HUES6 (cell line): Measurements from ENCODE around the gene MNAT1.

Experiments used
- H3K27ac ChIP-seq: 2 replicates; pipeline ENCODE4 v1.7.0; 2013; ENCODE audit warnings: low read depth, mild to moderate bottlenecking, low read length, inconsistent platforms
- H3K27me3 ChIP-seq: 2 replicates; pipeline ENCODE4 v1.6.1; 2013; ENCODE audit warnings: low read length; ENCODE audit not compliant: control insufficient read depth, insufficient read depth
- H3K36me3 ChIP-seq: 2 replicates; pipeline ENCODE4 v1.6.1; 2013; ENCODE audit warnings: low read length; ENCODE audit not compliant: control insufficient read depth, insufficient read depth
- H3K4me1 ChIP-seq: 2 replicates; pipeline ENCODE4 v1.6.1; 2013; ENCODE audit warnings: low read length; ENCODE audit not compliant: control insufficient read depth, insufficient read depth
- H3K4me3 ChIP-seq: 2 replicates; pipeline ENCODE4 v1.5.1; 2013; ENCODE audit warnings: low read depth, low read length
- H3K9ac ChIP-seq: one replicate; pipeline ENCODE4 v1.6.1; 2013; ENCODE audit warnings: mild to moderate bottlenecking, low read length
- H3K9me3 ChIP-seq: 2 replicates; pipeline ENCODE4 v1.6.1; 2013; ENCODE audit warnings: low read depth, low read length; ENCODE audit not compliant: control insufficient read depth, insufficient read depth

The MNAT1 gene

DNA sequence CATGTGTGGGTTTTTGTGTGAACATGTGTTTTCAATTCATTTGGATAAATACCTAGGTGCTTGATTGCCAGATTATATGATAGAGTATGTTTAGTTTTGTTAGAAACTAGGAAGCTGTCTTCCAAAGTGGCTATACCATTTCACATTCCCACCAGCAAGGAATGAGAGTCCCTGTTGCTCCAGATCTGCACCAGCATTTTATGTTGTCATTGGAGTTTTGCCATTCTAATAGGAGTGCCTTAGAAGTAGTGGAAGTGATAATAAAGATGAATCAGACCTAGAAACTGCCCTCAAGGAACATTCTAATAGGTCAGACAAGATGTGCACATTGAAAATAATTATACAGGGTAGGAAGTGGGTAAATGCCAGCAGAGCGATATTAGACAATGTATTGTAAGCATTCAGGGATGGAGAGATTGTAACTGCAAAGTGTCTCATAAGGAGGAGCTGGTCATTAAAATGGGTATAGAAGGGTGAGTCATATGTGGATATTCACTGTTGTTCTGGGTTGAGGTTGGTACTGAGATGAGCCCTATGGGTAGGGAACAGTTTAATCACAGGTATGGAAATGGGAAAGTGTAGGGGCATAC, 71.4 kb downstream of the MNAT1 start:
- Histone ChIP-seq H3K4me3 (no peak overlapping the region), H3K9ac (no peak overlapping the region), H3K27me3 (no peaks in the 10 kb centered on the region), H3K4me1 (no peaks in the 10 kb centered on the region), H3K36me3 (0 out of 2 replicates have a peak, but pooled peaks cover 4% of the 10 kb centered on the region), H3K9me3 (no peaks in the 10 kb centered on the region), H3K27ac (no peak overlapping the region)

DNA sequence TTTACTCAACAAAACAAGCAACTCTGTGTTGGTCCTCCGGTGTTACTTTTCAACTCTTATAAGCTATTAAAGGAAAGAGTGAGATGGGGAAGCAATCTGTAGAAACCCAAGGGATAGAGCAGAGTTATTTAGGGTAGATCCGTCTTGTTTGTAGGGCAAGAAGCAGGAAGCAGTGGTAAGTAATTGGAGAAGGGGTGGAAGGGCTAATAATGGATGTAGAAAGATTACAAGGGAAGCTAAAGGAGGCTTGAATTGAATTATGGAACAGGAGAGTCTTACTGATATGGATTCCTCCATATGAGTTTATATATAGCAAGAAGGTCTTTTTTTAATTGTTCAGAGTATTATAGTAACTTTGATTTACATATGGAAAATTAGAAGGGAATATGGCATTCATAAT, 72.7 kb downstream of the MNAT1 start:
- no peaks in the 10 kb centered on the region for H3K4me1 ChIP-seq
- no peak overlapping the region for H3K4me3 ChIP-seq
- no peak overlapping the region for H3K27ac ChIP-seq
- H3K27me3 ChIP-seq: no peaks in the 10 kb centered on the region
- no peak overlapping the region for H3K9ac ChIP-seq
- no peaks in the 10 kb centered on the region for H3K9me3 ChIP-seq
- H3K36me3 ChIP-seq: peaks cover 12% of the 10 kb centered on the region; the same call in 1 of the 2 replicates

DNA sequence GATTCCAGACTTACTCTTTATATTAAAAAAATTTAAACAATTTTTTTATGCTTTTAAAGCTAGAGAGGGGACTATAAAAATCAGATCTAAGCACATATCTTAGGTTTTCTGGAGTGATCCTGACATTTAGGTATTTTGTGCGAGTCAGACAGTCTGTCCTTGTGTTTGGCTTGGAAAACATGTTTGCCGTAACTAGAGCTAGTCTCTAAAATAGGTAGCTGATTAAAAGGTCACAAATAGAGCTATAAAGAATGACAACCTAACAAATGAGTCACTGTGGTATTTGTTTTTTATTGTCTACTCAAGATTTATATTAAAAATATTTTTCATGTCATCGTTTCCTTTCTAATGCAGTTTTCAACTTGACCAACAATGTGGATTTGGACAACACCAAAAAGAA, 73.4 kb downstream of the MNAT1 start:
- Histone ChIP-seq H3K9me3 (no peaks in the 10 kb centered on the region), H3K4me3 (no peak overlapping the region), H3K27ac (no peak overlapping the region), H3K9ac (no peak overlapping the region), H3K36me3 (peaks cover 19% of the 10 kb centered on the region; the same call in 1 of the 2 replicates), H3K27me3 (no peaks in the 10 kb centered on the region), H3K4me1 (no peaks in the 10 kb centered on the region)

DNA sequence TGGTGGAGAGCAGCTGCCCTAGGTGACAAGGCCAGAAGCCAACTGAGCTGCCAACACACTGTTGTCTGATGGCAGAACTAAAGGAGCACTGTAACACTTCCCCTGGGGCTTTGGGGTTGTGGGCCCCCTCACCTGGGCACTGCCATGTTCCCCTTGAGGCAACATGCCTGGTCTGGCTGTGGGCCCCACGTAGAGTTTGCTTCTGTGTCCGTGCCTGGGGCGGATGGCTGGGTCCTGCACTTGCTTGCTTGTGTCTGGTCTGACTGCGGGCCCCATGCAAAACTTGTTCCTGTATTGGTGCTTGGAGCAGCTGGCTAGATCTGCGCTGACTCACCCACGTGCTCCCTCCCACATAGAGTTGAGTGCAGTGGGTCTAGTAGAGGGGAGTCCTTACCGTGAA, 78.4 kb downstream of the MNAT1 start:
- H3K27me3 ChIP-seq: no peaks in the 10 kb centered on the region
- H3K36me3 ChIP-seq: peaks cover 28% of the 10 kb centered on the region
- no peak overlapping the region for H3K9ac ChIP-seq
- H3K4me3 ChIP-seq: no peak overlapping the region
- no peaks in the 10 kb centered on the region for H3K9me3 ChIP-seq
- H3K27ac ChIP-seq: no peak overlapping the region
- no peaks in the 10 kb centered on the region for H3K4me1 ChIP-seq

- H3K27me3 ChIP-seq: no peaks in the 10 kb centered on the region
- no peak overlapping the region for H3K9ac ChIP-seq
- H3K36me3 ChIP-seq: peaks cover 26% of the 10 kb centered on the region
- H3K4me3 ChIP-seq: no peak overlapping the region
- H3K4me1 ChIP-seq: no peaks in the 10 kb centered on the region
- H3K9me3 ChIP-seq: no peaks in the 10 kb centered on the region
- no peak overlapping the region for H3K27ac ChIP-seq
Observed at GRCh38 chr14:60815371-60815770, 80.8 kb downstream of the MNAT1 start.

GRCh38 chr14:60817113-60817512, 82.6 kb downstream of the MNAT1 start:
- Histone ChIP-seq H3K36me3 (peaks cover 19% of the 10 kb centered on the region), H3K9ac (no peak overlapping the region), H3K9me3 (no peaks in the 10 kb centered on the region), H3K4me3 (no peak overlapping the region), H3K4me1 (no peaks in the 10 kb centered on the region), H3K27me3 (no peaks in the 10 kb centered on the region), H3K27ac (no peak overlapping the region)

DNA sequence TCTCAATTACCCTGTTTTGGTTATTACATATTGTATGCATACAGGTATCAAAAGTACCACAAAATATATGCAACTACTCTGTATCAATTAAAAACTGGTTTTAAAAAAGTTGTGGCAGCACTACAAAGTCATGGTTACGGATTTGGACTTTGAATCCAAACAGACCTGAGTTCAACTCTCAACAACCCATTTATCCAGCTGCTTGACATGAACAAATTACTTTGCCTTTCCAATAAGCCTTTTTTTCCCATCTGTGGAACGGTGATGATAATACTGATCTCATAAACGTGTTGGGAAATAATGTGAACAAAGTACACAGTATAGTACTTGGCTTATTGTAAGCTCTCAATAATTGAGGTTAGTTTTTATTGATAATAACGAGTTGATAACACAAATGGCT, 85.0 kb downstream of the MNAT1 start:
- Histone ChIP-seq H3K9ac (no peak overlapping the region), H3K36me3 (peaks cover 3% of the 10 kb centered on the region; the same call in 1 of the 2 replicates), H3K4me3 (no peak overlapping the region), H3K4me1 (no peaks in the 10 kb centered on the region), H3K27ac (no peak overlapping the region), H3K27me3 (no peaks in the 10 kb centered on the region), H3K9me3 (no peaks in the 10 kb centered on the region)

DNA sequence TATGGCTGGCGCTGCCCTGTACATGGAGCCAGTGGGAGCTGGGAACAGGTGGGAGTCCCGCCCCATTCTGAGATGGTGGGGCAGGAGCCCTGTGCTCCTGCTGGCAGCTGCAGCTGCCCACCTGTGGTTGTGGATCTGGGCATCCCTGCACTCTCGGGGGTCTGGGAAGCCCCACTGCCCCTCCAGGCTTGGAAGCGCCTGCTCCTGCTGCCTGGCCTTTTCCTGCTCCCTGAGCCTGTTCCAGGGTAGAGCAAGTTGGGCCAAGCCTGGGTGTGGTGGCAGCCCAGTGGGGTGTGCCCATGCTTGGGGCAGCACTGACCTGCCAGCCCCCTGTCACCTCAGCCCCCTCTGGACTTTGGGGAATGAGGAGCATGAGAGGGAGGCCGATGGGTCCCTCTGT, 104.0 kb downstream of the MNAT1 start:
- Histone ChIP-seq H3K4me1 (no peaks in the 10 kb centered on the region), H3K36me3 (peaks cover 13% of the 10 kb centered on the region), H3K9me3 (no peaks in the 10 kb centered on the region), H3K9ac (no peak overlapping the region), H3K4me3 (no peak overlapping the region), H3K27me3 (no peaks in the 10 kb centered on the region), H3K27ac (no peak overlapping the region)

DNA sequence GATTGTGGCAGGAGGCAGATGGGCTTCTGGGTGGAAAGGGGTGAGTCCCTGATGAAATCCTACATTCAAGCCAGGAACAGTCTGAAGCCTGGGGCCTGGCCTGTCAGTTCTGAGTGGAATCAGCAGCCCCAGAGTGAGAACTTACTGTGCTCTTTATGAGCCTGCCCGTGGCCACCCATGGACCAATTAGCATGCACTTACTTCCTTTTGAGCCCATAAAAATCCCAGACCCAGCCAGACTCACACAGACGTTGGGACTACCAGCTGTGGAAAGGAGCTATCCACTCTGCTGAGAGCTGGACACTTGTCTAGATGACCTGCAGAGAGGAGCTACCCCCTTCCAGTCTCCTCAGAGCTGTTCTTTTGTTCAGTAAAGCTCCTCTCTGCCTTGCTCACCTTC, 104.5 kb downstream of the MNAT1 start:
- Histone ChIP-seq H3K36me3 (peaks cover 13% of the 10 kb centered on the region), H3K9me3 (no peaks in the 10 kb centered on the region), H3K27ac (no peak overlapping the region), H3K27me3 (no peaks in the 10 kb centered on the region), H3K4me3 (no peak overlapping the region), H3K9ac (no peak overlapping the region), H3K4me1 (no peaks in the 10 kb centered on the region)

DNA sequence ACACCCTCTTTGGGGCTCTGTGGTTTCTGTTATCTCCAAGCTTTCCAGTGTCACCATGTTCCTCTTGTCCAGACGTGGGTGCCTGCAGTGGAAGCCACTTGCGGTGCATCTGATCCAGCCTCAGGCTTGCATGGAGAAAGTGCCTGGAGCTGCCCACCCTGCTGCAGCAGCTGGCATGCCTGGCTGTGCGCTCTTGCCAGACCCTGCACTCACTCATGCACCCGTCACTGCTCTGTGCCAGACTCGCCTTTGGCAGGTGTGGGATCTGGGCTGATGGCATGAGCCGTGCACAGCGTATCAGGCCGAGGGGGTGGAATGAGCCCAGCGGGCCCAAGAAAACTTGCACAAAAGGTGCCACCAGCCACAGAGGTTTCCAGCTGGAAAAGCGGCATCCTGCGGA, 105.1 kb downstream of the MNAT1 start:
- Histone ChIP-seq H3K36me3 (peaks cover 13% of the 10 kb centered on the region), H3K4me3 (no peak overlapping the region), H3K4me1 (no peaks in the 10 kb centered on the region), H3K9me3 (no peaks in the 10 kb centered on the region), H3K27me3 (no peaks in the 10 kb centered on the region), H3K27ac (no peak overlapping the region), H3K9ac (no peak overlapping the region)

DNA sequence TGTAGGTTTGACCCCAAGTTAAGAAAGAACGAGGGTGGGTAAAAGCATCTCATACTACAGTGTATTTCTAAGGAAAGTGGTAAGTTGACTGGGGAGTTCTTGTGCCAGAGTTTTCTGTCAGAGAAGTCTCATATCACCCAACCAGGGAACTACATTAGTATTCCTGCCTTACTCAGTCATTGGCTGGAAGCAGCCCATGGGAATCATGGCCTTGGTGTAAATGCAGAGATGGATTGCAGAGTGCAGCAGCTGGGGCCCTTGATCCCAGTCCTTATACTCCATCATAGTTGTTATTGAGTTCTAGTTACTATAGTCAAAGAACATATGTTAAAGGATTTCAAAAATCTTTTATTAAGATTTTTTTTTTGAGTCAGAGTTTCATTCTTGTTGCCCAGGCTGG, 105.8 kb downstream of the MNAT1 start:
- Histone ChIP-seq H3K9ac (no peak overlapping the region), H3K27ac (no peak overlapping the region), H3K9me3 (no peaks in the 10 kb centered on the region), H3K4me3 (no peak overlapping the region), H3K36me3 (peaks cover 13% of the 10 kb centered on the region), H3K27me3 (no peaks in the 10 kb centered on the region), H3K4me1 (no peaks in the 10 kb centered on the region)

- no peaks in the 10 kb centered on the region for H3K27me3 ChIP-seq
- H3K4me1 ChIP-seq: no peaks in the 10 kb centered on the region
- H3K9ac ChIP-seq: no peak overlapping the region
- H3K27ac ChIP-seq: no peak overlapping the region
- H3K9me3 ChIP-seq: peaks cover 7% of the 10 kb centered on the region
- no peak overlapping the region for H3K4me3 ChIP-seq
- H3K36me3 ChIP-seq: no peaks in the 10 kb centered on the region; the same call in 1 of the 2 replicates
Observed at GRCh38 chr14:60845523-60845922, 111.0 kb downstream of the MNAT1 start.
